DND-41 (cell line): ENCODE results near the gene PSMA5.

Experiments
- ATAC-seq: fragments of 200-7000 bp; cut with Tn5 transposase; 3 replicates; pipeline ENCODE4 v1.9.1; 2021; ENCODE audit warnings: low read depth; ENCODE audit not compliant: insufficient read depth
- DNase-seq: peaks from one replicate; pipeline ENCODE4 v3.0.0-alpha.2; 2020
- H2AFZ ChIP-seq: 2 replicates; pipeline ENCODE4 v1.6.0; 2012; ENCODE audit warnings: low read depth, low read length
- H3K27ac ChIP-seq: 2 replicates; pipeline ENCODE4 v1.5.1; 2012; ENCODE audit warnings: low read length, inconsistent platforms
- H3K27me3 ChIP-seq: fragments of 200-600 bp; sonication (generic); 2 replicates; pipeline ENCODE4 v1.6.0; 2012; ENCODE audit warnings: low read length, mild to moderate bottlenecking, inconsistent platforms; ENCODE audit not compliant: insufficient read depth, poor library complexity
- H3K36me3 ChIP-seq: 2 replicates; pipeline ENCODE4 v1.5.1; 2012; ENCODE audit warnings: low read length, inconsistent platforms; ENCODE audit not compliant: insufficient read depth
- H3K4me1 ChIP-seq: 2 replicates; pipeline ENCODE4 v1.5.1; 2012; ENCODE audit warnings: mild to moderate bottlenecking, low read length; ENCODE audit not compliant: insufficient read depth
- H3K4me2 ChIP-seq: 2 replicates; pipeline ENCODE4 v1.6.0; 2012; ENCODE audit warnings: mild to moderate bottlenecking, moderate library complexity, low read length, inconsistent platforms; ENCODE audit not compliant: insufficient read depth
- H3K4me3 ChIP-seq, 2 experiments: fragments of 200-600 bp in 1 of 2; shearing (Covaris generic) in 1 of 2; 2 replicates each; pipeline ENCODE4 v1.5.1; 2012 to 2016; ENCODE audit warnings: inconsistent platforms in 2 of 2, low read length in 2 of 2, mild to moderate bottlenecking in 2 of 2, low read depth in 1 of 2, moderate library complexity in 1 of 2
- H3K79me2 ChIP-seq: 2 replicates; pipeline ENCODE4 v1.6.0; 2012; ENCODE audit warnings: low read length, inconsistent platforms; ENCODE audit not compliant: insufficient read depth
- H3K9ac ChIP-seq: 2 replicates; pipeline ENCODE4 v1.6.0; 2012; ENCODE audit warnings: low read depth, mild to moderate bottlenecking, inconsistent platforms, low read length, moderate library complexity
- H3K9me3 ChIP-seq: 2 replicates; pipeline ENCODE4 v1.5.1; 2012; ENCODE audit warnings: low read length, moderate library complexity, mild to moderate bottlenecking, inconsistent platforms; ENCODE audit not compliant: insufficient read depth, severe bottlenecking
- H4K20me1 ChIP-seq: 2 replicates; pipeline ENCODE4 v1.6.0; 2012; ENCODE audit warnings: low read length; ENCODE audit not compliant: insufficient read depth
- EZH2 ChIP-seq: IDR thresholded peaks from 3 replicates; pipeline ENCODE4 v1.6.1; 2012; ENCODE audit warnings: borderline replicate concordance, low read depth, mild to moderate bottlenecking, moderate library complexity, low read length, inconsistent platforms; ENCODE audit not compliant: severe bottlenecking
- TF ChIP-seq, protein P1 (sequence below): IDR thresholded peaks from 2 replicates; pipeline ENCODE4 v1.5.1; 2012; ENCODE audit warnings: borderline replicate concordance, low read length, moderate library complexity, mild to moderate bottlenecking; ENCODE audit not compliant: poor library complexity, severe bottlenecking; ENCODE audit errors: extremely low read depth

PSMA5 gene

DNA sequence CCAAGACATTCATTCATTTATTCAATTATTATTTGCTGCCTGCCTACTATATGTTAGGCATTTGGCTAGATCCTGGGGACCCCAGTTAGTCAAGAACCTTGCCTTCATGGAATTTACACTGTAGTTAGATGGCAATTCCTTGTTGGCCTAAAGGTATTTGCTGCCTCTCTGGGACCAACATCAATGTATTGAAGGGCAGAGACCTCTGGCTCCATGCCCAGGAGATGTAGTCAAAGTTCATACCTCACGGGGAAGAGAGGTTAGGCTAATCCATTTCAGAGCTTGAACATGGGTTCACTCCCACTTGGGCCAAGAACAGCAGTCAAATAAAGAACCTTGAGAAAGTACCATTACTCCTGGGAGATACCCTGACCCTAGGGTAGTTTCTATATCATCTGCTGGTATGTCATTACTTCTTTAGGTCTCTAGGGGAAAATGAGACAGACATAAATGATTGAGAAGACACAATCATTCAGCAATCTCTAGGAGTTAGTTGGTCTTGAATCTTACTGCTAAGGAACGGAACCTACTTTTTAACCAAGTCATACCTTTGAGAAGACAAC lies 60.5 kb downstream of the PSMA5 start:
- H3K36me3 ChIP-seq = peaks cover 38% of the 10 kb centered on the region
- no peak overlapping the region for H3K27ac ChIP-seq
- H3K9me3 ChIP-seq = no peaks in the 10 kb centered on the region
- H3K4me3 ChIP-seq = no peak overlapping the region
- DNase-seq (no peak), ATAC-seq (no peak)
- no peak overlapping the region for H3K9ac ChIP-seq
- H3K27me3 ChIP-seq = no peaks in the 10 kb centered on the region
- no peak overlapping the region for H3K4me2 ChIP-seq
- H3K4me1 ChIP-seq = peaks cover 3% of the 10 kb centered on the region
- H3K79me2 ChIP-seq = peaks cover 7% of the 10 kb centered on the region
- H2AFZ ChIP-seq = no peak overlapping the region
- peaks cover 8% of the 10 kb centered on the region; the same call in 1 of the 2 replicates for H4K20me1 ChIP-seq
- TF ChIP-seq, protein P1, sequence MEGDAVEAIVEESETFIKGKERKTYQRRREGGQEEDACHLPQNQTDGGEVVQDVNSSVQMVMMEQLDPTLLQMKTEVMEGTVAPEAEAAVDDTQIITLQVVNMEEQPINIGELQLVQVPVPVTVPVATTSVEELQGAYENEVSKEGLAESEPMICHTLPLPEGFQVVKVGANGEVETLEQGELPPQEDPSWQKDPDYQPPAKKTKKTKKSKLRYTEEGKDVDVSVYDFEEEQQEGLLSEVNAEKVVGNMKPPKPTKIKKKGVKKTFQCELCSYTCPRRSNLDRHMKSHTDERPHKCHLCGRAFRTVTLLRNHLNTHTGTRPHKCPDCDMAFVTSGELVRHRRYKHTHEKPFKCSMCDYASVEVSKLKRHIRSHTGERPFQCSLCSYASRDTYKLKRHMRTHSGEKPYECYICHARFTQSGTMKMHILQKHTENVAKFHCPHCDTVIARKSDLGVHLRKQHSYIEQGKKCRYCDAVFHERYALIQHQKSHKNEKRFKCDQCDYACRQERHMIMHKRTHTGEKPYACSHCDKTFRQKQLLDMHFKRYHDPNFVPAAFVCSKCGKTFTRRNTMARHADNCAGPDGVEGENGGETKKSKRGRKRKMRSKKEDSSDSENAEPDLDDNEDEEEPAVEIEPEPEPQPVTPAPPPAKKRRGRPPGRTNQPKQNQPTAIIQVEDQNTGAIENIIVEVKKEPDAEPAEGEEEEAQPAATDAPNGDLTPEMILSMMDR = no peak
- no peak for TF ChIP-seq EZH2

DNA sequence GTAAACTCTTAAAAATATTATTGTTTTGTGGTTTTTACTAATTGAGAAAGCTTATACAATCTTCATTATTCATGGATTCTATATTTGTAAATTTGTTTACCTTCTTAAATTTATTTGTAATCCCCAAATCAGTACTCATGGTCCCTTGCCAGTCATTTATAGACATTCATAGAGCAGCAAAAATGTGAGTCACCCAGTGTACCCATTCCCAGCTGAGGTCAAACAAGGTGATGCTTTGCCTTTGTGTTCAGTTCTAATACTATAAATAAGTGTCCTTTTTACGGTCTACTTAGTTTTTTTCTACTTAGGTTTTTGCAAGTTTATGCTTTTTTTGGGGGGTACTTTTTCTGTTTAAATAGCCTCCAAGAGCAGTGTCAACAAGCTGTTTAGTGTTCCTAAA lies 64.6 kb downstream of the PSMA5 start:
- Histone ChIP-seq H3K4me2 (no peak overlapping the region), H4K20me1 (no peaks in the 10 kb centered on the region), H3K27me3 (no peaks in the 10 kb centered on the region), H3K4me3 (no peak overlapping the region), H3K27ac (no peak overlapping the region), H2AFZ (no peak overlapping the region), H3K36me3 (peaks cover 20% of the 10 kb centered on the region), H3K79me2 (no peaks in the 10 kb centered on the region), H3K4me1 (no peaks in the 10 kb centered on the region), H3K9me3 (no peaks in the 10 kb centered on the region), H3K9ac (no peak overlapping the region)
- DNase-seq (no peak), ATAC-seq (no peak)
- no peak for TF ChIP-seq EZH2
- TF ChIP-seq, protein P1 = no peak

DNA sequence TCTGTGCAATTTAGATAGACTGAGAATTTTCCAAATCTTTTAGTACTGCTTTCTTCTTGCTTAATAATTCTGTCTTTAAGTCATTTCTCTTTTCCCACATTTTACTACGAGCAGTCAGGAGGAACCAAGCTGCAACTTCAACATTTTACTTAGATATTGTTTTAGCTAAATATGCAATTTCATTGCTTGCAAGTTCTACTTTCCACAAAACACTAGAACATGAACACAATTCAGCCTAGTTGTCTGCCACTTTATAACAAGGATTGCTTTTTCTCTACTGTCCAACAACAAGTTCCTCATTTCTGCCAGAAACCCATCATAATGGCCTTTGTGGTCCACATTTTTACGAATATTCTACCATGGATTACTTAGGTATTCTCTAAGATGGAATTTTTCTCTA lies 65.2 kb downstream of the PSMA5 start:
- Histone ChIP-seq H3K4me1 (no peaks in the 10 kb centered on the region), H3K27me3 (no peaks in the 10 kb centered on the region), H3K27ac (no peak overlapping the region), H4K20me1 (no peaks in the 10 kb centered on the region), H3K9ac (no peak overlapping the region), H2AFZ (no peak overlapping the region), H3K4me3 (no peak overlapping the region), H3K36me3 (peaks cover 15% of the 10 kb centered on the region), H3K4me2 (no peak overlapping the region), H3K79me2 (no peaks in the 10 kb centered on the region), H3K9me3 (no peaks in the 10 kb centered on the region)
- no peak for DNase-seq
- no peak for ATAC-seq
- TF ChIP-seq EZH2 = no peak
- TF ChIP-seq, protein P1 = no peak

GRCh38 chr1:109357616-109358015 lies 68.6 kb downstream of the PSMA5 start:
- Histone ChIP-seq H3K4me2 (no peak overlapping the region), H4K20me1 (no peaks in the 10 kb centered on the region), H3K4me3 (no peak overlapping the region), H2AFZ (no peak overlapping the region), H3K79me2 (no peaks in the 10 kb centered on the region), H3K9me3 (no peaks in the 10 kb centered on the region), H3K27ac (no peak overlapping the region), H3K9ac (no peak overlapping the region), H3K4me1 (no peaks in the 10 kb centered on the region), H3K27me3 (no peaks in the 10 kb centered on the region), H3K36me3 (peaks cover 14% of the 10 kb centered on the region; the same call in 1 of the 2 replicates)
- TF ChIP-seq EZH2 = no peak
- TF ChIP-seq, protein P1 = no peak
- ATAC-seq (no peak), DNase-seq (no peak)
